DND-41 (cell line): ENCODE results near the gene PTGFRN.

Experiments
- EZH2 ChIP-seq: IDR thresholded peaks from 3 replicates; pipeline ENCODE4 v1.6.1; 2012; ENCODE audit warnings: borderline replicate concordance, low read depth, mild to moderate bottlenecking, moderate library complexity, low read length, inconsistent platforms; ENCODE audit not compliant: severe bottlenecking
- TF ChIP-seq, protein P1 (sequence below): IDR thresholded peaks from 2 replicates; pipeline ENCODE4 v1.5.1; 2012; ENCODE audit warnings: borderline replicate concordance, low read length, moderate library complexity, mild to moderate bottlenecking; ENCODE audit not compliant: poor library complexity, severe bottlenecking; ENCODE audit errors: extremely low read depth

DNA sequence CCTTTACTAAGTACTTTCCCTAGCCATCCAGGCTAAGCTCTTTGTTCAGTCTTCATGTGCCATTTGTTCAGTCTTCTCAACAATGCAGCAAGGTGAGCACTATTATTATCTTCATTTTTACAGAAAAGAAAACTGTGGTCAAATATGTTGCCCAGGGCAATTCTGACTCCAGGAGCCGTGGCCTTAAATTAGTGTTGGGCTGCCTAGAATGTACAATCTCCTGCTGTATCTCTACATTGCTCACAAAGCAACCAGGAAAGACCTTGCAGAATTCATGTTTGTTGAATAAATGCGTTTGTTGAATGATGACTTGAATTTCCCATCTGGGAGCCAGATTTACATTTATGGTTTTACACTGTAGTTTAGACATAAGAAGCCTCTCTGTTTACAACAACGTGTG is 106.0 kb downstream of the PTGFRN start:
- TF ChIP-seq, protein P1, sequence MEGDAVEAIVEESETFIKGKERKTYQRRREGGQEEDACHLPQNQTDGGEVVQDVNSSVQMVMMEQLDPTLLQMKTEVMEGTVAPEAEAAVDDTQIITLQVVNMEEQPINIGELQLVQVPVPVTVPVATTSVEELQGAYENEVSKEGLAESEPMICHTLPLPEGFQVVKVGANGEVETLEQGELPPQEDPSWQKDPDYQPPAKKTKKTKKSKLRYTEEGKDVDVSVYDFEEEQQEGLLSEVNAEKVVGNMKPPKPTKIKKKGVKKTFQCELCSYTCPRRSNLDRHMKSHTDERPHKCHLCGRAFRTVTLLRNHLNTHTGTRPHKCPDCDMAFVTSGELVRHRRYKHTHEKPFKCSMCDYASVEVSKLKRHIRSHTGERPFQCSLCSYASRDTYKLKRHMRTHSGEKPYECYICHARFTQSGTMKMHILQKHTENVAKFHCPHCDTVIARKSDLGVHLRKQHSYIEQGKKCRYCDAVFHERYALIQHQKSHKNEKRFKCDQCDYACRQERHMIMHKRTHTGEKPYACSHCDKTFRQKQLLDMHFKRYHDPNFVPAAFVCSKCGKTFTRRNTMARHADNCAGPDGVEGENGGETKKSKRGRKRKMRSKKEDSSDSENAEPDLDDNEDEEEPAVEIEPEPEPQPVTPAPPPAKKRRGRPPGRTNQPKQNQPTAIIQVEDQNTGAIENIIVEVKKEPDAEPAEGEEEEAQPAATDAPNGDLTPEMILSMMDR, result no peak
- no peak for TF ChIP-seq EZH2
